Activated CD4-positive, alpha-beta T cell treated with anti-CD3 and anti-CD28 coated beads for 36 hours (primary cell): ENCODE data around the gene NFE2L1. TPM values are rescaled to one million over a fixed set of nuclear protein-coding genes. Genes with fewer than 3 reads are reported as not detected.
"Not testable (repeated sequence)": the region's sequence is repeated elsewhere in the genome, so short reads cannot be mapped to it uniquely, and the experiment has no call there.

Experiments used
- ATAC-seq: fragments of 200-7000 bp; cut with Tn5 transposase; one replicate; pipeline ENCODE4 v1.10.0; 2021; ENCODE audit warnings: mild to moderate bottlenecking, moderate library complexity
- CTCF ChIA-PET: fragments of 350-600 bp; sonication (Branson Sonifier 250); formaldehyde crosslinking; loops from one replicate; lab custom pipeline; 2021; ENCODE audit warnings: antibody characterized with exemption; lab: Charles Lee
- POLR2A ChIA-PET: fragments of 350-600 bp; sonication (Branson Sonifier 250); formaldehyde crosslinking; loops from one replicate; lab custom pipeline; 2021; ENCODE audit warnings: antibody characterized with exemption, inconsistent platforms; lab: Charles Lee
- DNase-seq: peaks from one replicate; pipeline ENCODE4 v3.0.0-alpha.2; 2020
- H3K27ac Mint-ChIP-seq: one replicate; pipeline ENCODE4 v1.8.0; 2021; ENCODE audit warnings: mixed read lengths
- H3K27me3 Mint-ChIP-seq: one replicate; pipeline ENCODE4 v1.8.0; 2021; ENCODE audit warnings: mixed read lengths
- H3K36me3 Mint-ChIP-seq: one replicate; pipeline ENCODE4 v1.8.0; 2021; ENCODE audit warnings: low read depth, mixed read lengths
- H3K4me1 Mint-ChIP-seq: one replicate; pipeline ENCODE4 v1.8.0; 2021; ENCODE audit warnings: mixed read lengths
- H3K4me3 Mint-ChIP-seq: one replicate; pipeline ENCODE4 v1.8.0; 2021; ENCODE audit warnings: mild to moderate bottlenecking, moderate library complexity, mixed read lengths
- H3K9me3 Mint-ChIP-seq: one replicate; pipeline ENCODE4 v1.8.0; 2021; ENCODE audit warnings: low read depth, mixed read lengths
- intact Hi-C, 2 experiments: fragments of 100-400 bp; cut with DNase I in 1 of 2; cut with micrococcal nuclease in 1 of 2; formaldehyde crosslinking; loops; one replicate each; pipeline versions ENCODE4 v1.14.2 to v1.15.1; 2022 to 2024; cut with DNase I, micrococcal nuclease
- total RNA-seq, 2 experiments: library from RNA; stranded (reverse); gene quantifications; one replicate each; pipeline ENCODE4 v1.2.3, GENCODE V29; 2021

Gene NFE2L1
- total RNA-seq, 2 experiments from 2014 or later: 100 to 127 TPM

DNA sequence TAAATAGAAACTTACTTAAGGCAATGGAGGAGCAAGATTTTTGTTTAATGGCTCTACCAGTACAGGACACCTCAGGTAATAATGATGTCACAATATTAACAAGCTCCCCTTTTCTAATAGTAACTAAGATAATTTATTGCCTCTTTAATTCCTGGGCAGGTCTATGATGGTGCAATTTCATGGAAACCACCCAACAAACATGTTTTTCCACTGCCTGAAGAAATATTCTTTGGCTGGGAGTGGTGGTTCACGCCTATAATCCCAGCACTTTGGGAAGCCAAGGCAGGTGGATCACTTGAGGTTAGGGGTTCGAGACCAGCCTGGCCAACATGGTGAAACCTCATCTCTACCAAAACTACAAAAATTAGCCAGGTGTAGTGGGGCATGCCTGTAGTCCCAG, 19.6 kb downstream of the NFE2L1 start:
- H3K9me3 Mint-ChIP-seq, ATAC-seq, H3K4me3 Mint-ChIP-seq, H3K27ac Mint-ChIP-seq, H3K27me3 Mint-ChIP-seq, DNase-seq, intact Hi-C loops, POLR2A ChIA-PET, H3K4me1 Mint-ChIP-seq: not testable (repeated sequence)
- CTCF ChIA-PET: interaction anchor here (0.7 to 4.4 kb wide), 20 partner anchors 9 to 175 kb away, joined by 3 to 33 read pairs (median 4); no protein-coding TSS in a partner anchor
- peaks cover 40% of the 10 kb centered on the region for H3K36me3 Mint-ChIP-seq

DNA sequence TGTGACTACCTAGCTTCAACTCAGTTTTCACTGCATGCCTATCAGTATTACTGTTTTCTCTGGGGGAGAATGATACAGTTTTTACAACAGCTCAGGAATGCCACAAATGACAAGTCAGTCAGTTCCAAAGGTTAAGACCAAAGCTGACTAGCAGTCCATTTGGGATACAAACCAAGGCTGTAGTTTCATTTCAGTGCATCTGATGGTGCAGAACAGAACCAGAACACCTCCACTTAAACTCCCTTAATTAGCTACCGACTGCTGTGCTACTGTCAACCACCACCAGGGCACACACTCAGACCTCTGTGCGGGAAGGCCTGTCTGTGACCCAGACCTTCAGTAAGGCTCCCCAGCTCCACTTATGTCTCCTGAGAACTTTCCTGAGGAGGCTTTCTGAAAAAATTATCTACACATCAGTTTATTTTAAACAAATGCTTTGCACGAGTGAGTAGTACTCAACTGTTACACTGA, 20.4 kb downstream of the NFE2L1 start:
- Mint-ChIP-seq H3K4me3 (no peak overlapping the region), H3K9me3 (no peaks in the 10 kb centered on the region), H3K4me1 (peaks cover 2% of the 10 kb centered on the region), H3K36me3 (peaks cover 43% of the 10 kb centered on the region), H3K27me3 (no peaks in the 10 kb centered on the region), H3K27ac (no peak overlapping the region)
- ATAC-seq (peak; percentile 78), DNase-seq (peak; percentile 36)
- CTCF ChIA-PET: interaction anchor here (0.6 to 4.4 kb wide), 23 partner anchors 8 to 174 kb away, joined by 3 to 33 read pairs (median 3); no protein-coding TSS in a partner anchor
- POLR2A ChIA-PET: interaction anchor here (0.7 kb wide), 1 partner anchor 83 kb away, joined by 3 read pairs; no protein-coding TSS in a partner anchor
- intact Hi-C loops: no loop called here

DNA sequence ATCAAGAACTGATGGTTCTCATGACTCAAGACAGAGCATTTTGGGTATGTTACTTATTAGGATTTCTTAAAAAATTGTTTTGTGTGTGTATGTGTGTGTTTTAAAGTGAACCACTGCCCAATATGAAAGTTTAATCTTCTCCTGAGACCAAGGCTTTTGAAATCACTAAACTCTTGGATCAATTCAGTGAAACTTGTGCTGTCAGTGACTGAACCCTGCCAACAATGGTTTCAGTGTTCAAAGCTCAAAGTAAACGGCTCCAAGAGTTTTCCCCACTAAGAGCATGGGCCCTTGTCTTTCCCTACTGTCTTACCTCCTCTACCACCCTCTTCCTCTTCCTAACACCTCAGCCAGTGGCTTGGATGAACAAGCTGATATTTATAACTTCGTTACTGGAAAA, 22.0 kb downstream of the NFE2L1 start:
- no peak for DNase-seq
- POLR2A ChIA-PET: no interaction called here
- no peak for ATAC-seq
- no peak overlapping the region for H3K27ac Mint-ChIP-seq
- intact Hi-C loops: no loop called here
- CTCF ChIA-PET: no interaction called here
- peaks cover 38% of the 10 kb centered on the region for H3K36me3 Mint-ChIP-seq
- H3K27me3 Mint-ChIP-seq: no peaks in the 10 kb centered on the region
- no peaks in the 10 kb centered on the region for H3K4me1 Mint-ChIP-seq
- H3K4me3 Mint-ChIP-seq: no peak overlapping the region
- no peaks in the 10 kb centered on the region for H3K9me3 Mint-ChIP-seq

DNA sequence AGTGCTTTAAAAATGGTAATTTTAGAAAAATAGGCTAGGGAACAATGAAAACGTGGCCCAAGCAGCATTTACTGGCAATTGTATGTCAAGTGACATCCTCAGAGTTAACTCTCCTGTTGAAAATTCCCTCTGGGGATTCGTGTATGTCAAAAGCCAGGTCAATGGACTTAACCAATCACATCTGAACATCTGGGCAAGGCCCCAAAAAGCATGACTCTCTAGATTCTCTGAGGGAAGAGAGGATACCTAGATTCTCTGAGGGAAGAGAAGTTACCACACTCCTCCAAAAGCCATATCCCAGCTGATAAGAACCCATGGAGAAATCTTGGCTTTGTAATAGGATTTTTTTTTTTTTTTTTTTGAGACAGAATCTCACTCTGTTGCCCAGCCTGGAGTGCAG, 23.5 kb downstream of the NFE2L1 start:
- CTCF ChIA-PET: interaction anchor here (0.8 to 9.8 kb wide), 6 partner anchors 10 to 93 kb away, joined by 3 to 123 read pairs (median 4); partner anchors contain the start of gene NFE2L1
- Mint-ChIP-seq H3K4me1 (no peaks in the 10 kb centered on the region), H3K36me3 (peaks cover 34% of the 10 kb centered on the region), H3K27me3 (no peaks in the 10 kb centered on the region), H3K9me3 (no peaks in the 10 kb centered on the region), H3K27ac (no peak overlapping the region), H3K4me3 (no peak overlapping the region)
- DNase-seq (no peak), ATAC-seq (no peak)
- intact Hi-C loops: no loop called here
- POLR2A ChIA-PET: no interaction called here

DNA sequence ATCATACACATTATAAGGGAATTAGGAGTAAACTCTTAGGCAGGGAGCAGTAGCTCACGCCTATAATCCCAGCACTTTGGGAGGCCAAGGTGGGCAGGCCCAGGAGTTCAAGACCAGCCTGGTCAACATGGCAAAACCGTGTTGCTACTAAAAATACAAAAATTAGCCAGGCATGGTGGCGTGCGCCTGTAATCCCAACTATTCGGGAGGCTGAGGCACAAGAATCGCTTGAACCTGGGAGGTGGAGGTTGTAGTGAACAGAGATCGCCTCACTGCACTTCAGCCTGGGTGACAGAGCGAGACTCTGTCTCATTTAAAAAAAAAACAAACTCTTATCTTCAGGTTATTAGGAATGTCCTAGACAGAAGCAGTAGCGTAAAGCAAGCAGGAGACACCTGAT, 24.7 kb downstream of the NFE2L1 start:
- H3K4me1 Mint-ChIP-seq, intact Hi-C loops, H3K9me3 Mint-ChIP-seq, H3K27ac Mint-ChIP-seq, H3K27me3 Mint-ChIP-seq, POLR2A ChIA-PET, ATAC-seq, DNase-seq, H3K4me3 Mint-ChIP-seq: not testable (repeated sequence)
- CTCF ChIA-PET: interaction anchor here (0.6 to 9.8 kb wide), 10 partner anchors 9 to 52 kb away, joined by 3 to 123 read pairs (median 4); partner anchors contain the start of gene NFE2L1
- peaks cover 29% of the 10 kb centered on the region for H3K36me3 Mint-ChIP-seq

GRCh38 chr17:48073566-48074094, 25.5 kb downstream of the NFE2L1 start:
- H3K4me3 Mint-ChIP-seq, ATAC-seq, H3K4me1 Mint-ChIP-seq, H3K9me3 Mint-ChIP-seq, H3K27ac Mint-ChIP-seq, DNase-seq, H3K27me3 Mint-ChIP-seq, POLR2A ChIA-PET: not testable (repeated sequence)
- CTCF ChIA-PET: interaction anchor here (0.6 to 9.8 kb wide), 19 partner anchors 8 to 153 kb away, joined by 3 to 123 read pairs (median 4); partner anchors contain the start of gene NFE2L1
- peaks cover 25% of the 10 kb centered on the region for H3K36me3 Mint-ChIP-seq
- intact Hi-C loops: loop anchor here (1.0 to 2.0 kb wide), 2 partner anchors 48 to 545 kb away; no protein-coding TSS in a partner anchor

DNA sequence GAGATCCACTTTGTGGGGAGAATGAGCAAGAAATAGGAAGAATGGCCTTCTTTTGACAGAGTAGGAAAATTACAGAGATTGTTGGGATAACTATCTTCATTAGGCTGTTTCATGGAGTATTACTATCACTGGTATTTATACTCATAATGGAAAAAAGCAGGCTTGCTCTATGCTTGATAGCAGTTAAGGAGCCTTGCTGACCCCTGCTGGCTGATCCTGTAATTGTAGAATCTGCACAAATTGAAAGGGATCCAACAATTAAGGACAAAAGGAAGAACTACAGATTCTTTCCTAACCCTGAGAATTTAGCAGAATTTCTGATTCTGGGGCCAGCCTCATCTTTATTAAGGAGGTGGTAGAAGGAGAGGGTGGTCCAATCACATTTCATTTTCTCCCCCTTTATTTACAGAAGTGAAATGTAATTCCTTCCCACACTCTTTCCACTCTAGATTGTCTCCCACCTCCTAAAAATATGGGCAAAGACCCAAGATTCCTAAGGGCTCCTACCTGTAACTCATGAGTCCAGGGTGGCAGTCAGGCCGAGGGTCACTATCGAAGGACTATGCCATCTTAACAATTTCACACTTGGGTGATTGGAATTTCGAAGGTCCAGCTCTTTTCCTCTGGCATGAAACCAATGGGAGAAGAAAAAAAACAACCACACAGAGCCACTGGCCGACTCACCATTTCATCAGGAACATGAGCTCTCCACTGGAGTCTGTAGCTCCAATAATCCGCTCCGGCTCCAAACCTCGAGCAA, 26.3 kb downstream of the NFE2L1 start:
- ChIA-PET POLR2A (no interaction called here), CTCF (interaction anchor here (0.6 to 9.8 kb wide), 16 partner anchors 10 to 56 kb away, joined by 3 to 123 read pairs (median 6); partner anchors contain the start of gene NFE2L1)
- no peak overlapping the region for H3K27ac Mint-ChIP-seq
- no peaks in the 10 kb centered on the region for H3K27me3 Mint-ChIP-seq
- peak; percentile 75 for ATAC-seq
- H3K36me3 Mint-ChIP-seq: peaks cover 23% of the 10 kb centered on the region
- H3K9me3 Mint-ChIP-seq: no peaks in the 10 kb centered on the region
- H3K4me3 Mint-ChIP-seq: no peak overlapping the region
- DNase-seq: peak; percentile 86
- intact Hi-C loops: loop anchor here (1.0 to 2.0 kb wide), 2 partner anchors 49 to 544 kb away; no protein-coding TSS in a partner anchor
- H3K4me1 Mint-ChIP-seq: no peaks in the 10 kb centered on the region

GRCh38 chr17:48077152-48077551, 29.0 kb downstream of the NFE2L1 start:
- ChIA-PET POLR2A (interaction anchor here (0.7 kb wide), 1 partner anchor 26 kb away, joined by 4 read pairs; no protein-coding TSS in a partner anchor), CTCF (interaction anchor here (0.6 to 9.8 kb wide), 10 partner anchors 10 to 525 kb away, joined by 3 to 123 read pairs (median 5); partner anchors contain the start of gene NFE2L1)
- H3K27ac Mint-ChIP-seq, H3K4me3 Mint-ChIP-seq, H3K27me3 Mint-ChIP-seq, H3K9me3 Mint-ChIP-seq, ATAC-seq, DNase-seq, intact Hi-C loops, H3K4me1 Mint-ChIP-seq: not testable (repeated sequence)
- peaks cover 13% of the 10 kb centered on the region for H3K36me3 Mint-ChIP-seq

DNA sequence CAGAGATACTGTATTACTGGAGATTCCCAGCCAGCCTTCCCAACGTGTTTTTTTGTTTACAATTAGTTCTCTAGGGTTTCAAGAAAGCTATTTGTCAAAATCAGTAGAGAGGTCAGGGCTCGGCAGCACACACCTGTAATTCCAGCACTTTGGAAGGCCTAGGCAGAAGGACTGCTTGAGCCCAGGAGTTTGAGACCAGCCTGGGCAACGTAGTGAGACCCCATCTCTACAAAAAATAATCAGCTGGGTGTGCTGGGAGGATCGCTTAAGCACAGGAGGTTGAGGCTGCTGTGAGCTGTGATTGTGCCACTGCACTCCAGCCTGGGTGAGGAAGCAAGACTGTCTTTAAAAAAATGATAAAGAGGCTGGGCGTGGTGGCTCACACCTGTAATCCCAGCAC, 33.7 kb downstream of the NFE2L1 start:
- DNase-seq (no peak), ATAC-seq (no peak)
- Mint-ChIP-seq H3K27me3 (no peaks in the 10 kb centered on the region), H3K36me3 (peaks cover 1% of the 10 kb centered on the region), H3K9me3 (no peaks in the 10 kb centered on the region), H3K4me1 (peaks cover 7% of the 10 kb centered on the region), H3K4me3 (no peak overlapping the region), H3K27ac (no peak overlapping the region)
- ChIA-PET POLR2A (interaction anchor here (0.6 to 1.6 kb wide), 3 partner anchors 9 to 33 kb away, joined by 3 to 6 read pairs (median 4); partner anchors contain the start of gene NFE2L1), CTCF (interaction anchor here (0.6 to 4.5 kb wide), 14 partner anchors 8 to 554 kb away, joined by 3 to 29 read pairs (median 6); partner anchors contain the start of genes NFE2L1 and SNX11)
- intact Hi-C loops: loop anchor here in 1 of 2 experiments (5.0 kb wide), 1 partner anchor 510 kb away; the partner anchor contains the start of genes HOXB3 and HOXB5

- POLR2A ChIA-PET: no interaction called here
- ATAC-seq: no peak
Observed at GRCh38 chr17:48084932-48085331, 36.8 kb downstream of the NFE2L1 start.

More at GRCh38 chr17:48084932-48085331, 36.8 kb downstream of the NFE2L1 start:
- Mint-ChIP-seq H3K4me3 (no peak overlapping the region), H3K4me1 (peaks cover 7% of the 10 kb centered on the region), H3K27me3 (no peaks in the 10 kb centered on the region), H3K9me3 (no peaks in the 10 kb centered on the region), H3K36me3 (peaks cover 1% of the 10 kb centered on the region), H3K27ac (no peak overlapping the region)
- CTCF ChIA-PET: interaction anchor here (1.0 to 3.0 kb wide), 6 partner anchors 9 to 533 kb away, joined by 3 to 14 read pairs (median 4); no protein-coding TSS in a partner anchor
- no peak for DNase-seq
- intact Hi-C loops: loop anchor here in 1 of 2 experiments (5.0 kb wide), 1 partner anchor 507 kb away; the partner anchor contains the start of genes HOXB3 and HOXB5
